H9 (cell line): ENCODE results near the gene MFSD6. TPM values are rescaled to one million over a fixed set of nuclear protein-coding genes. Genes with fewer than 3 reads are reported as not detected.

Source experiments
- DNase-seq: peaks from one replicate; pipeline ENCODE4 v3.0.0-alpha.2; 2017
- H2AFZ ChIP-seq: one replicate; pipeline ENCODE4 v1.6.1; 2013; ENCODE audit warnings: mild to moderate bottlenecking, low read length, control low read depth, moderate library complexity
- H2AK5ac ChIP-seq: 2 replicates; pipeline ENCODE4 v1.6.1; 2013; ENCODE audit warnings: low read length, control low read depth, mixed read lengths; ENCODE audit not compliant: insufficient read length
- H2BK120ac ChIP-seq: one replicate; pipeline ENCODE4 v1.6.1; 2013; ENCODE audit warnings: low read depth, mild to moderate bottlenecking, low read length, control low read depth, inconsistent platforms; ENCODE audit not compliant: poor library complexity, severe bottlenecking
- H2BK12ac ChIP-seq: 2 replicates; pipeline ENCODE4 v1.6.1; 2013; ENCODE audit warnings: low read length, control low read depth, mixed read lengths, low read depth; ENCODE audit not compliant: insufficient read length
- H2BK15ac ChIP-seq: 2 replicates; pipeline ENCODE4 v1.6.1; 2013; ENCODE audit warnings: low read depth, low read length, control low read depth
- H2BK20ac ChIP-seq: one replicate; pipeline ENCODE4 v1.6.1; 2013; ENCODE audit warnings: low read depth, mild to moderate bottlenecking, low read length, control low read depth, inconsistent platforms; ENCODE audit not compliant: poor library complexity, severe bottlenecking
- H2BK5ac ChIP-seq: 2 replicates; pipeline ENCODE4 v1.6.1; 2013; ENCODE audit warnings: low read length, control low read depth, mixed read lengths; ENCODE audit not compliant: insufficient read length
- H3K14ac ChIP-seq: 2 replicates; pipeline ENCODE4 v1.6.1; 2013; ENCODE audit warnings: low read length, control low read depth; ENCODE audit not compliant: insufficient read depth
- H3K18ac ChIP-seq: 2 replicates; pipeline ENCODE4 v1.6.1; 2013; ENCODE audit warnings: low read depth, mild to moderate bottlenecking, mixed read lengths, low read length, control low read depth; ENCODE audit not compliant: insufficient read length
- H3K23ac ChIP-seq: 2 replicates; pipeline ENCODE4 v1.6.1; 2013; ENCODE audit warnings: low read length, control low read depth, mixed read lengths, low read depth; ENCODE audit not compliant: insufficient read length
- H3K23me2 ChIP-seq: 2 replicates; pipeline ENCODE4 v1.6.1; 2013; ENCODE audit warnings: low read depth, mild to moderate bottlenecking, mixed read lengths, low read length, control low read depth; ENCODE audit not compliant: insufficient read length, poor library complexity, severe bottlenecking
- H3K27ac ChIP-seq: 2 replicates; pipeline ENCODE4 v1.5.1; 2013; ENCODE audit warnings: low read length, control low read depth, mixed read lengths, low read depth; ENCODE audit not compliant: insufficient read length
- H3K27me3 ChIP-seq: 2 replicates; pipeline ENCODE4 v1.6.1; 2013; ENCODE audit warnings: low read length, control low read depth, inconsistent platforms; ENCODE audit not compliant: insufficient read depth
- H3K4ac ChIP-seq: 2 replicates; pipeline ENCODE4 v1.6.1; 2013; ENCODE audit warnings: low read depth, mild to moderate bottlenecking, control low read depth, inconsistent platforms, low read length, moderate library complexity
- H3K4me1 ChIP-seq: 2 replicates; pipeline ENCODE4 v1.6.1; 2013; ENCODE audit warnings: low read length, control low read depth, inconsistent platforms; ENCODE audit not compliant: insufficient read depth
- H3K4me2 ChIP-seq: 2 replicates; pipeline ENCODE4 v1.6.1; 2013; ENCODE audit warnings: low read length, control low read depth, mixed read lengths; ENCODE audit not compliant: insufficient read length, insufficient read depth
- H3K56ac ChIP-seq: 2 replicates; pipeline ENCODE4 v1.6.1; 2013; ENCODE audit warnings: low read depth, mild to moderate bottlenecking, mixed read lengths, low read length, control low read depth; ENCODE audit not compliant: insufficient read length
- H3K79me1 ChIP-seq: 2 replicates; pipeline ENCODE4 v1.6.1; 2013; ENCODE audit warnings: low read depth, mild to moderate bottlenecking, moderate library complexity, low read length, control low read depth, inconsistent platforms; ENCODE audit not compliant: insufficient read depth, poor library complexity, severe bottlenecking
- H3K79me2 ChIP-seq: 2 replicates; pipeline ENCODE4 v1.6.1; 2013; ENCODE audit warnings: low read length, control low read depth, inconsistent platforms; ENCODE audit not compliant: insufficient read depth
- H3K9ac ChIP-seq: 2 replicates; pipeline ENCODE4 v1.6.1; 2013; ENCODE audit warnings: low read length, control low read depth, mixed read lengths; ENCODE audit not compliant: insufficient read length; ENCODE audit errors: extremely low read depth
- H3K9me3 ChIP-seq: one replicate; pipeline ENCODE4 v1.6.1; 2013; ENCODE audit warnings: low read depth, low read length, inconsistent platforms; ENCODE audit not compliant: control insufficient read depth
- H3T11ph ChIP-seq: one replicate; pipeline ENCODE4 v1.6.1; 2013; ENCODE audit warnings: mild to moderate bottlenecking, low read length, control low read depth, inconsistent platforms
- H4K20me1 ChIP-seq: one replicate; pipeline ENCODE4 v1.6.1; 2013; ENCODE audit not compliant: control insufficient read depth, insufficient read length, insufficient read depth
- H4K5ac ChIP-seq: 2 replicates; pipeline ENCODE4 v1.6.1; 2013; ENCODE audit warnings: low read depth, mild to moderate bottlenecking, mixed read lengths, low read length, control low read depth; ENCODE audit not compliant: insufficient read length
- H4K8ac ChIP-seq: replicated peaks from 2 replicates; pipeline ENCODE4 v1.6.1; 2013; ENCODE audit warnings: low read length, control low read depth, mixed read lengths, low read depth; ENCODE audit not compliant: insufficient read length
- H4K91ac ChIP-seq: 2 replicates; pipeline ENCODE4 v1.6.1; 2013; ENCODE audit warnings: low read depth, mild to moderate bottlenecking, moderate library complexity, mixed read lengths, low read length, control low read depth; ENCODE audit not compliant: insufficient read length
- H3K27ac Mint-ChIP-seq, 3 experiments: 2 replicates in 2 of 3; 3 replicates in 1 of 3; pipeline ENCODE4 v1.8.0; 2020 to 2021; ENCODE audit warnings: mixed read lengths in 3 of 3, mild to moderate bottlenecking in 1 of 3, moderate library complexity in 1 of 3
- H3K27me3 Mint-ChIP-seq: 2 replicates; pipeline ENCODE4 v1.8.0; 2021; ENCODE audit warnings: low read depth, mild to moderate bottlenecking, moderate library complexity, mixed read lengths
- H3K36me3 Mint-ChIP-seq, 3 experiments: 2 replicates in 2 of 3; 3 replicates in 1 of 3; pipeline ENCODE4 v1.8.0; 2020 to 2021; ENCODE audit warnings: low read depth in 3 of 3, mixed read lengths in 3 of 3; ENCODE audit not compliant: insufficient read depth in 1 of 3
- H3K4me1 Mint-ChIP-seq, 2 experiments: 2 replicates each; pipeline ENCODE4 v1.8.0; 2020; ENCODE audit warnings: mixed read lengths in 2 of 2
- H3K4me3 Mint-ChIP-seq, 2 experiments: 2 replicates in 1 of 2; 3 replicates in 1 of 2; pipeline ENCODE4 v1.8.0; 2020 to 2021; ENCODE audit warnings: mild to moderate bottlenecking in 2 of 2, mixed read lengths in 2 of 2, moderate library complexity in 1 of 2
- H3K9me3 Mint-ChIP-seq, 2 experiments: 2 replicates in 1 of 2; 3 replicates in 1 of 2; pipeline ENCODE4 v1.8.0; 2020; ENCODE audit warnings: mild to moderate bottlenecking in 2 of 2, mixed read lengths in 2 of 2, moderate library complexity in 1 of 2
- CTCF ChIP-seq: fragments of 200-600 bp; sonication (generic); conservative IDR thresholded peaks from 3 replicates; pipeline ENCODE4 v1.8.0; 2021; ENCODE audit warnings: antibody characterized with exemption, mild to moderate bottlenecking
- WGBS: extraction: QIAGEN DNeasy Blood & Tissue Kit; methylation state at CpG from one replicate; pipeline ENCODE4 v1.1.7; 2013; ENCODE audit warnings: missing lambda C conversion rate, low lambda C conversion rate, mixed read lengths; ENCODE audit not compliant: insufficient read length; ENCODE audit errors: extremely low coverage; 5-methylcytosine and 5-hydroxymethylcytosine counted together
- total RNA-seq: library from RNA; stranded (reverse); gene quantifications from 2 replicates; pipeline ENCODE4 v1.2.1, GENCODE V29; 2021

The MFSD6 gene
- total RNA-seq, 1 experiment from 2014 or later: 4.0 TPM

- Histone ChIP-seq H2BK5ac (no peak overlapping the region), H3K14ac (no peak overlapping the region), H3K4me2 (no peak overlapping the region), H2AK5ac (no peak overlapping the region), H4K20me1 (no peaks in the 10 kb centered on the region), H3T11ph (no peak overlapping the region), H4K8ac (no peak overlapping the region), H3K79me1 (no peaks in the 10 kb centered on the region), H3K79me2 (no peaks in the 10 kb centered on the region), H4K5ac (no peak overlapping the region), H3K9ac (no peak overlapping the region), H3K23me2 (no peaks in the 10 kb centered on the region), H3K18ac (no peak overlapping the region), H3K9me3 (no peaks in the 10 kb centered on the region), H3K4ac (no peak overlapping the region), H3K27ac (no peak overlapping the region), H3K23ac (no peak overlapping the region), H3K56ac (no peak overlapping the region), H2BK20ac (no peak overlapping the region), H2BK12ac (no peak overlapping the region), H3K4me1 (no peaks in the 10 kb centered on the region), H2BK15ac (no peak overlapping the region), H3K27me3 (no peaks in the 10 kb centered on the region), H2AFZ (no peak overlapping the region), H4K91ac (no peak overlapping the region), H2BK120ac (no peak overlapping the region)
- Mint-ChIP-seq H3K27ac (no peak overlapping the region), H3K36me3 (no peaks in the 10 kb centered on the region), H3K27me3 (no peaks in the 10 kb centered on the region), H3K4me1 (no peaks in the 10 kb centered on the region), H3K9me3 (no peaks in the 10 kb centered on the region), H3K4me3 (no peak overlapping the region)
- DNase-seq: no peak
- no peak for TF ChIP-seq CTCF
- no CpG with 5 or more reads among the region's 2 CpGs for WGBS
Observed at GRCh38 chr2:190451561-190452176, 43.5 kb downstream of the MFSD6 start.
